Stimulated activated CD4-positive, alpha-beta T cell treated with anti-CD3 and anti-CD28 coated beads, Interleukin-4, amount 100 ng/mL, for 24 hours (primary cell): ENCODE results near the gene PBX1.

Experiments used
- DNase-seq: peaks from one replicate; pipeline ENCODE4 v3.0.0-alpha.2; 2020

PBX1 gene

GRCh38 chr1:164622068-164622845, 63.3 kb downstream of the PBX1 start:
- no peak for DNase-seq

- DNase-seq = no peak
Observed at GRCh38 chr1:164623805-164624204, 64.8 kb downstream of the PBX1 start.

DNA sequence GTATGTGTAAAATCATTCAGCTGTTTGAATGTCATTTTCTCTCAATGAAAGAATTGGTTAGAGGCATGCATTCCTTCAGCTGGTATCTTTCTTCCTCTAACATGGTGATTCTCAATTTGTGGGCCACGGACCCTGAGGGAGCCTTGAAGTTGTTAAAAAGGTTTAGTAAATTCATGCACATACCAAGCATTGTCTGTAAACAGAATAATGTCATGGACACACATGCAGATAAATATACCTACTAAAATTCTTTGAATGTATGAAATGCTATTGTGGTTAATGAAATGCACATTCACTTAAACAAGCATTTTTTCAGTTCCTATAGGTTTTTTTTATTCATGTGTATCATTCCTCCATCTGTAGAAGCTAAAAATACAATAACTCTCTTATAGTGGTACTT, 65.4 kb downstream of the PBX1 start:
- no peak for DNase-seq

- no peak for DNase-seq
Observed at GRCh38 chr1:164625004-164625617, 66.1 kb downstream of the PBX1 start.

DNA sequence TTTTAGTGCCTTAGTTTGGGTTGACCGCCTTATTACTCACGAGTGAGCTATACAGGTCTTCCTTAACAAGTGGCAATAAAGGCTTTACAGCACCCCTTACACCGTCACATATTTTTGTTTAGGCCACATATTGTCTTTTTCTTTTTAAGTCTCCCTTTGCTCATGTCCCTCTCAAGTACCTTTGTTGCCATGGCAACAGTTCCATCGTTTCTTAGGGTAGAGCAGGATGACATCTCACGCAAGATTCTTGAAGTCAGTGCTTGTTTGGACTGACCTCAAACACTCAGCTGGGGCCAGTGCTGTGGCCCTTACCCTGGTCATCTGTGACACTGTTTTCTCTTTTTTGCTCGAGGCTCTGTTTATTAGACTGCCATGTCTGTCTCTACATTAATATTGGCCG, 69.8 kb downstream of the PBX1 start:
- DNase-seq = no peak

DNA sequence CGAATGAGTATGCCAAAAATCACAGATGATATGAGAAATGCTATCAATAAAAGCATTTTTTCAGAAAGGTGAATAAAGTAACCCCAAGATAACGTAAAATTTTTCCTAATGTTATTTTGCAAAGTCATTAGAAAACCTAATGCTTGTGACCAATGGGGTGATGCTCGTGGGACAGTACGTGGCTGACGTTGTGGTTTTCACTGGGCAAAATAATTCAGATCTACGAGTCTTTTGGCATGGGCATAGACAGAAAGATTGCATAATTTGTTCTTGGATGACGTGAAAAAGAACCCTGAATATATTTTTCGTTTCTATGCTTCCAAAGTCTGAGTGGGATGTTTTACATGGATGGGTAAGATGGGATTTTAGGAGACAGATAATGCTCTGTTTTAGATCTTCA, 71.0 kb downstream of the PBX1 start:
- no peak for DNase-seq

GRCh38 chr1:164630626-164631396, 71.8 kb downstream of the PBX1 start:
- DNase-seq = no peak

DNA sequence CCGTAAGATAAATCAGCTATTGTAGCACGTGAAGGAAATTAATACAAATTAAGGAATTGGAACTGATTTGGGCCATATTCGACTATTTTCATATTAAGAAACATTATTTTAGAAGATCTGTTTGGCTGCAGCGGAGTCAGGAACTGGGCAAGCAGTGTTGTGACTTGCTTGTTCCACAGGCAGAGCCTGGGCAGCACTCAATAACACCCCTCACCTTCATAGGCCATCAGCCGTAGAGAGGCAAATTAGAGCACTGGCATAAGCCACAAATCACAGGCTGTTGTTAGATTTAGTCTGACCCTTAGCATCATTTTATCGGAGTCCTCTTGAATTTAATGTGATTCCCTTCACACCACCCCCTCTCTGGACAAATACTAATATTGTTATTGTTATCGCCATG, 72.8 kb downstream of the PBX1 start:
- no peak for DNase-seq

- no peak for DNase-seq
Observed at GRCh38 chr1:164633997-164634396, 75.0 kb downstream of the PBX1 start.

GRCh38 chr1:164635059-164635802, 76.2 kb downstream of the PBX1 start:
- DNase-seq = no peak

DNA sequence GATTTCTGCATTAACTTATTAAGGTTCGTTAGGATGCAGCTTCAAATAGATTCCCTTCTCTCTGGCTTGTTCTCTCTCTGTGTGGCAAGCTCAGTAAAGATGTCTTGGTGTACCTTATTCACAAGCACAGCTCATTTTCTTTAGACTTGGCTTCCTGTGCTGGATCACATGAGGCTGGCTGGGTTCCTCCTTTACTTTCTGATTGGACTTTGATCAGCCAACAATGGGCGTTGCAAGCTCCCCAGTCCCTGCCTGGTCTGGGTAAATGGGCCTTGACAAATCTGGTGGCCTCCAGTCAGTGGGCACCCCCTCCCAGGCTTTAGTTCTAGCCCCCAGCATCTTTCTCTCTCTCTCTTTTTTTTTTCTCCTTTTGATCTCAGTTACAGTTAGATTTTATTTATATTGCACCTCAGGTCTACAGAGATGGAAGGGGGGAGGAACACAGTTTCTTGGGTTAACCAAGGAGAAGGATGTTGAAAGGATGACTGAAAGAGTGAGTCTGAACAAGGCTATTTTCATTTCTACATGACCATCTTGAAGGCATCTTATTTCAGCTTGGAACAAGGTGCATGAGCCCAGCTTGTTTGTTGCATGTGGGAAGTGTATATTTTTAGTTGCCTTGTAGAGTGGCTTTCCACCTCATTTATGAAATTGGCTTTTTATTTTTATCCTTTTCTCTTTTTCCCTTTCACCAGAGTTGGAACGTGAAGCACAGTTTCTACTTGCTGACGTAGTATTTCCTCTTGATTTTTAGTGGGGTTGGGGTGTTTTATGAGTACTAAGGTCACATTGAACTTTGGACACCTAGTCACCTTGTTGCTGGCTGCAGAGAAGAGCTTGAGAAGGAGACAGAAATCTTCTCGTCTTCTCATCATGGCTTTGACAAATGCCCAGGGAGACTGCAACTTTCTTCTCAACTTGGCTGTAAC, 77.1 kb downstream of the PBX1 start:
- DNase-seq = no peak

DNA sequence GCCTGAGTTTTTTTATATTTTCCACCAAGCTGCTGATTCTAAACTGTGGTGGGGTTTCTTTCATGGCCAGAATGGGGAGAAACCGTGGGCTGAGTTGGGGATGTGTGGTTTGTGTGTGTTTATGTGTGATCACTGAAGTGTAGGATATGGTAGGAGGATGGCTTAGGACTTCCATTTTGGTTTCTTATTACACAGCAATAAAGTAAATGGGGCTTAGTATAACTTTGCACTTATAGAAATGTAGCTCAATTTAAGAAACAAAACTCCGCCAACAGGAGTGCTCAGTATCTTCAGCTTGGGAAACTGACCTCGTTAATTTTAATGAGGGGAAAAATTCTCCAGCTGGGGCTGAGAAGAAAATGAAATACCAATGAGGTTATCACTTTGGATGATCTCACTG, 77.8 kb downstream of the PBX1 start:
- no peak for DNase-seq

DNA sequence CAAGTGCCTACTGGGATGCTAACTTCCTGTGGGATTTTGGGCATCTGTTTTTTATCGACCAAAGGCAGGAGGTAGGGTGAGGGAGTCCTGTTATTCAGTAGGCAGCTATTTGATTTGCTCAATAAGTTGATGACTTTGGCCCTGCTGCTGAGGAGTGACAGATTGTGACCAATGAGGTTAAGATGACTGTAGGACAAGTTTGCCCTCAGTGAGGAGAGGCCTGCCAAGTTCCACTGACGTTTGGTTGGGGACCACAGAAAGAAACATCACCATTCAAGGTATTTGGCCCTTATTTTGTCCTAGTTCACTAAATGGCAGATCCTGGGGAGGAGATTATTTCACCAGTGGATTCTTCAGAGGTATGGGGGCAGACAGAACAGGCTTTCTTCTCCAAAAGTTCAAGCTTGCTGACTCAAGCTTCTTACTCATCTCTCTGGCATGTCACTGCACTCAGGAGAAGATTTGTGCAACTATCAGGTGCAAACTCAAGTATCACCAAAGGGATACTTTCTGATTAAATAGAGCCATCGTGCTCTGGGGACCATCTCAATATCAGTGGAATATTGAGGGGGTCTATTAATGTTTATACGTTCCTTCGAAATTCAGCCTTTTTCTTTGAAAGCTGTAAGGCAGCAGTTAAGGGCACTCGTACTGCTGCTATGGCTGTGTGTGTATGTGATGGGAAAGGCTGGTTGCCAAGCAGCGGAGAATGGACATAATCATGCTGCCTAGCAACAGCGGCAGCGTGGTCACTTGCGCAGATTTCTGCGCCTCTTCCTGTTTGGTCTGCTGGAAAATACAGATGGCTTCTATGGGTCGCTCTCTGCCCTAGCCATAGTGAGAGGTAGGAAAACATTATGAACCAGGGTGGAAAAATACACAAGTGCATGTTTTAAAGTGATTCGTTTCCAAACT, 78.7 kb downstream of the PBX1 start:
- no peak for DNase-seq

GRCh38 chr1:164638492-164639202, 79.7 kb downstream of the PBX1 start:
- no peak for DNase-seq

DNA sequence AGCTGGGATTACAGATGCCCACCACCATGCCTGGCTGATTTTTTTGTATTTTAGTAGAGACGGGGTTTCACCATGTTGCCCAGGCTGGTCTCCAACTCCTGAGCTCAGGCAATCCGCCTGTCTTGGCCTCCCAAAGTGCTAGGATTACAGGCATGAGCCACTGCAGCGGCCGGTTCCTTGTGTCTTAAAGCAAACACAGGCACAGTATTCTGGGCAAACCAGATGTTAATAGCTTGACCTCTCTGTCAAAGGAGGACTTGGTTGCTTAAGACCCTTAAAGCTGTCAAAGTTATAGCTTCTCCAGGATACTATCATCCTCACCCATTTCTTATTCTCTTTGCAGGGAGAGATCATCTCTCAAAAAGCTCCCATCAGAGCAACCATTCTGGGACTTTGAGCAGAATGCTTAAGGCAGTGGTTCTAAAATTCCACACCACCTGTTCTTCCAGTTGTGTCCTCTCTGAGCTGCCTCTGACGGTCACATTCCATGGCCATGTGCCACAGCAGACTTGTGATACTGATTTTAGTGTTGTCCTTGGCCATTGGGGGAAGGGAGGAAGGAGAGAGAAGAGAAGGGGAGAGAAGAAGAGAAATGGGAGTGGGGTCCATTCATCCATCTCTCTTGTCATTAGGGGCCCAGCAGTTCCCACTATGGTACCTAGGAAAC, 81.8 kb downstream of the PBX1 start:
- no peak for DNase-seq

DNA sequence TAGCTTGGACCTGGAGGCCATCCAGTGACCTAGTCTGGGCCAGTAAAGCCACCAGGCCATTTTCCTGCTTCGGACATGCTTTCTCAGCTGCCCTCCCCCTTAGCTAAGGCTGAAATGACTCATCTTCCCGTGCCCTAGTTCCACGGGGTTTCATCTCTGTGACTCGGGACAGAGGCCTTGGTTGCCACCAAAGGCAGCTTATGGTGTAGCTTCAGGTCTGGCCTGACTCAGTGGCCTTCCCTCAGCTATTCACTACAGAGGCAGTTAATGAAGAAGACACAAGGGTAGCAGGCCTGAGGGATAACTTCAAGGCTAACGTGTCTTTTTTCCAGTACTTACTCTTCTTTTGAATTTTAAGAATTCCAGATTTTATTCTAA, 82.4 kb downstream of the PBX1 start:
- no peak for DNase-seq

DNA sequence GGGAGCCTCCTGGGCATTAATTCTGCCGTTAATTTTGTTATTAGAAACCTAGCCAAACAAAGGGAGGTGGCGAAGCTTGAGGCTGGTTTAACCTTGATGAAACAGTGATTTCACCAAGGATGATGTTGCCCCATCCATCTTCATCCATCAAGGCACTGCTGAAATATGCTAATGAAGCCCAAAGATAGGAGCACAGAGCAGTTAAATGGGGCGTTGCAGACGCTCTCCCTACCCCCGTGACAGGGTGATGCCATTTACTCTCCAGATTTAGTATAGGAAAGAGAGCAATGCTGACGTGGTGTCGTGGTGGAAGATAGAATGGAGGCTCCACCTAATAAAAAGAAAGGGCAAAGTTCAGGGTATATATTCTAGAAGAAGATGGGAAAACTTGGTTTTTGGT, 84.0 kb downstream of the PBX1 start:
- DNase-seq = no peak

DNA sequence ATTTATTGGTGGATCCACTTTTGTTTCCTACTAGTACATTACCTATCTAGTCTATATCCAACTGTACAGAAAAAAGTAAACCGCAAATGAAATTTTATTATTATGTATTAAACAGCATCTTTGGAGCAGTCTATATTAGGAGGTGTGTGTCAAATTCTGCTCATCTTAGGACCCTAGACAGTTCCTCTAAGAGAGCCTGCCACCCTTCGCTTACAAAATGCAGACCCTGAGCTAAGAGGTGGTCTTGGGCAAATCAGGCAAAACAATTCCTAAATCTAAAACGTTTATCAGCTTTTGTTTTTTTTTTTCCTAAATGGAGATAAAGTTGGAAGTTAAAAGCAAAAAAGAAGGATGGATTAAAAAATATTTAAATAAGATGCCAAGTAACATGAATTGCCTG, 85.3 kb downstream of the PBX1 start:
- DNase-seq = no peak

DNA sequence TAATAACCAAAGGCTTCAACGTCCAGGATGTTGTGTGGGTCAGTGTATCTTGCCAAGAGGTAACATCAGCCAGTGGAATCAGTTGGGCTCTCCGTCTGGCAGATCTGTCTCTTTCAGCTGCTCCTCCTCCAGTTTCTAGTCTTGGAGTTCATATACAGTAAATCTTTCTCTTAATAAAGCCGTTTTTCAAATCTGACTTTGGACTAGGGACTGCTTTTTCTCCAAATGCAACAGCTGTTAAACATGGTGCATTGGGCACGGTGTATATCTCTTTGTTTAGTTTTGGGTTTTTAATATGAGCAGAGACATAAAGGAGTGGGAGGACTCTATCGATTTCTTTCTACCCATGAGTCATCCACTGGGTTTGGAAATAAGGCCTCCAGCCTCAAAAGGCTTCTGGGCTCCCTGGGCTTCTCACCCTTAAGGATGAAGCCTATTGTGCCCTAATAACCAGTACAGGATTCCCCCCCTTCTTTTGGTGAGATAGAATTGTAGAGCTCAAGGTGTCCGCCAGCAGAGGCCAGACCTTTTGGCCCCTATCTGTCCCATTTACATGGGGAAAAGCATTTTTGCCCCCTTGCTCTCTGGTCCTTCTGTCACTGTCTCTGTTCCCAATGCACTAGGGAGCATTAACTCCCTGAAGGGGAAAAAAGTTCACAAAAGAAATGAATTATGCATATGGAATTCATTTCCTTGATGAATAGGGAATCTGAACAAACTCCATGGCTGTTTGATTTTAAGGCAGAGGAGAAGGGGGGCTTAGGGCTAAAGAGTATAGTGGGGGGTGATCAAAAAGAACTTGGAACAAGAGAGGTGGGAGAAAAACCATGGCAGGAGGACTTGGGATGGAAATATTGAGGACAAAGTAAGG, 86.0 kb downstream of the PBX1 start:
- no peak for DNase-seq
